ENCODE data around the gene GUCY1A2. TPM values are rescaled to one million over a fixed set of nuclear protein-coding genes. Genes with fewer than 3 reads are reported as not detected.

Gene GUCY1A2, protein sequence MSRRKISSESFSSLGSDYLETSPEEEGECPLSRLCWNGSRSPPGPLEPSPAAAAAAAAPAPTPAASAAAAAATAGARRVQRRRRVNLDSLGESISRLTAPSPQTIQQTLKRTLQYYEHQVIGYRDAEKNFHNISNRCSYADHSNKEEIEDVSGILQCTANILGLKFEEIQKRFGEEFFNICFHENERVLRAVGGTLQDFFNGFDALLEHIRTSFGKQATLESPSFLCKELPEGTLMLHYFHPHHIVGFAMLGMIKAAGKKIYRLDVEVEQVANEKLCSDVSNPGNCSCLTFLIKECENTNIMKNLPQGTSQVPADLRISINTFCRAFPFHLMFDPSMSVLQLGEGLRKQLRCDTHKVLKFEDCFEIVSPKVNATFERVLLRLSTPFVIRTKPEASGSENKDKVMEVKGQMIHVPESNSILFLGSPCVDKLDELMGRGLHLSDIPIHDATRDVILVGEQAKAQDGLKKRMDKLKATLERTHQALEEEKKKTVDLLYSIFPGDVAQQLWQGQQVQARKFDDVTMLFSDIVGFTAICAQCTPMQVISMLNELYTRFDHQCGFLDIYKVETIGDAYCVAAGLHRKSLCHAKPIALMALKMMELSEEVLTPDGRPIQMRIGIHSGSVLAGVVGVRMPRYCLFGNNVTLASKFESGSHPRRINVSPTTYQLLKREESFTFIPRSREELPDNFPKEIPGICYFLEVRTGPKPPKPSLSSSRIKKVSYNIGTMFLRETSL
- total RNA-seq, result 0.40 and 1.2 TPM in 2 replicates

DNA sequence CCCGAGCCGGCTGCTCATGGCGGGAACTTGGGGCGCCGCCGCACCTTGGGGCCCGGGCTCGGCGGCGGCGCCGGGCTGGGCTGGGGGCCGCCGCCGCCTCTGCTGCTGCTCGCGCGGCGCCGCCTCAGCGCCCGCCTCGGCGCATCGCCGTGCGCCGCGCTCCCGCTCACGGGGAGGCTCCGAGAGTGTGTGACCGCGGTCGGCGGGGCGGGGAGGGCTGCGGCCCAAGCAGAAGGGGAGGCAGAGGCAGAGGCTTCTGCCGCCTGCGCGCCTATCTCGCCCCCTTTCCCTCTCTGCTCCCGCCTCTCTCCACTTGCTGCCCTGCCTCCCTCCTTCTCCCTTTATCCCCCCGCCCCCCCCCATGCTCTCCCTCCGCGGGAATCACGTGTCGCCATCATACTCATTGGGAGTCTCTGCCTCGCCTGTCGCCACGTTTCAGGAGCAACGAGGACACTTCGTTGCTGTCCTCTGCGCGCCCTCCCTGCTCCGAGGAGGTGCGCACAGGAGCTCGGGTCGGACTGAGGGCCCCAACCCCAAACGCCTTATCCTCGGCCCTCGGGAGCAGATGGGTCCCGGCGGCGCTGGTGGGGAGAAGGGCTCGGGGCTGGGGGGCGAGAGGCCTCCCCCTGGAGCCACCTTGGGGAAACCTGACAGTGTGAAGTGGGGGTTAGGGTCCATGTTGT is at the start of gene GUCY1A2:
Gene GUCY1A2, minus strand, starts transcription at position 258 of the 683 bp plus-strand sequence. CDS start 421 bp downstream, outside the sequence.

All from epithelial cell of alveolus of lung (primary cell).